GM12874 (cell line): ENCODE results near the gene NFIC.

Experiments
- TF ChIP-seq, protein P1 (sequence below): IDR thresholded peaks from 2 replicates; pipeline ENCODE4 v1.5.1; 2011; ENCODE audit warnings: low read depth, mild to moderate bottlenecking, control low read depth, low read length, moderate library complexity; ENCODE audit not compliant: insufficient read depth

NFIC gene

GRCh38 chr19:3516675-3517207 lies 150.4 kb downstream of the NFIC start:
- TF ChIP-seq, protein P1, sequence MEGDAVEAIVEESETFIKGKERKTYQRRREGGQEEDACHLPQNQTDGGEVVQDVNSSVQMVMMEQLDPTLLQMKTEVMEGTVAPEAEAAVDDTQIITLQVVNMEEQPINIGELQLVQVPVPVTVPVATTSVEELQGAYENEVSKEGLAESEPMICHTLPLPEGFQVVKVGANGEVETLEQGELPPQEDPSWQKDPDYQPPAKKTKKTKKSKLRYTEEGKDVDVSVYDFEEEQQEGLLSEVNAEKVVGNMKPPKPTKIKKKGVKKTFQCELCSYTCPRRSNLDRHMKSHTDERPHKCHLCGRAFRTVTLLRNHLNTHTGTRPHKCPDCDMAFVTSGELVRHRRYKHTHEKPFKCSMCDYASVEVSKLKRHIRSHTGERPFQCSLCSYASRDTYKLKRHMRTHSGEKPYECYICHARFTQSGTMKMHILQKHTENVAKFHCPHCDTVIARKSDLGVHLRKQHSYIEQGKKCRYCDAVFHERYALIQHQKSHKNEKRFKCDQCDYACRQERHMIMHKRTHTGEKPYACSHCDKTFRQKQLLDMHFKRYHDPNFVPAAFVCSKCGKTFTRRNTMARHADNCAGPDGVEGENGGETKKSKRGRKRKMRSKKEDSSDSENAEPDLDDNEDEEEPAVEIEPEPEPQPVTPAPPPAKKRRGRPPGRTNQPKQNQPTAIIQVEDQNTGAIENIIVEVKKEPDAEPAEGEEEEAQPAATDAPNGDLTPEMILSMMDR = no peak

- TF ChIP-seq, protein P1 = no peak
These were observed 151.3 kb downstream of the NFIC start for GRCh38 chr19:3517638-3518037.

- TF ChIP-seq, protein P1 = no peak
These were observed 151.9 kb downstream of the NFIC start for GRCh38 chr19:3518255-3518654.

GRCh38 chr19:3518659-3519058 lies 152.3 kb downstream of the NFIC start:
- TF ChIP-seq, protein P1 = no peak
